Dendritic cell treated with granulocyte-macrophage colony-stimulating factor and Interleukin-4, amounts not matched to agents 40 ng/mL and 50 ng/mL, for 4 days (primary cell): ENCODE data around the gene PCGF3.
A peak's percentile ranks its signal among the peaks of the same experiment; 100 is the strongest.
"Not testable (repeated sequence)": the region's sequence is repeated elsewhere in the genome, so short reads cannot be mapped to it uniquely, and the experiment has no call there.

ENCODE experiments used
- H3K27ac Mint-ChIP-seq: one replicate; pipeline ENCODE4 v1.8.0; 2022; ENCODE audit warnings: mild to moderate bottlenecking, mixed read lengths
- H3K27me3 Mint-ChIP-seq: one replicate; pipeline ENCODE4 v1.8.0; 2022; ENCODE audit warnings: mild to moderate bottlenecking, mixed read lengths
- H3K36me3 Mint-ChIP-seq: one replicate; pipeline ENCODE4 v1.8.0; 2022; ENCODE audit warnings: low read depth, mixed read lengths
- H3K4me1 Mint-ChIP-seq: one replicate; pipeline ENCODE4 v1.8.0; 2022; ENCODE audit warnings: low read depth, mixed read lengths
- H3K4me3 Mint-ChIP-seq: one replicate; pipeline ENCODE4 v1.8.0; 2022; ENCODE audit warnings: mild to moderate bottlenecking, moderate library complexity, mixed read lengths
- H3K9me3 Mint-ChIP-seq: one replicate; pipeline ENCODE4 v1.8.0; 2022; ENCODE audit warnings: mixed read lengths
- intact Hi-C: fragments of 100-400 bp; cut with micrococcal nuclease; formaldehyde crosslinking; loops from one replicate; pipeline ENCODE4 v1.15.0; 2022

Gene PCGF3

DNA sequence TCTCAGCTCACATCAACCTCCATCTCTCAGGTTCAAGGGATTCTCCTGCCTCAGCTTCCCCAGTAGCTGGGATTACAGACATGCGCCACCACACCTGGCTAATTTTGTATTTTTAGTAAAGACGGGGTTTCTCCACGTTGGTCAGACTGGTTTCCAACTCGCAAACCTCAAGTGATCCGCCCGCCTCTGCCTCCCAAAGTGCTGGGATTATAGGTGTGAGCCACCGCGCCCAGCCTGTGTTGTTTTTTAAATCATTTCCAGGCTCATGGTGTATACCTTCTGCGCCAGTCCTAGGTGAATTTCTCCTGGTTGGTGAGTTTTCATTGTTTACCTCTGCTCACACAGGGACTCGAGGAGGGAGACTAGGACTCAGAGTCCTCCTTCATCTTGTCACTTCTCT lies 74.6 kb downstream of the PCGF3 start:
- Mint-ChIP-seq H3K4me3 (peak overlapping the region; percentile 87), H3K36me3 (peaks cover 66% of the 10 kb centered on the region), H3K4me1 (peaks cover 78% of the 10 kb centered on the region), H3K27me3 (peaks cover 14% of the 10 kb centered on the region), H3K27ac (peak overlapping the region; percentile 93)
- H3K9me3 Mint-ChIP-seq = not testable (repeated sequence)
- intact Hi-C loops = loop anchor here (5.0 kb wide), 2 partner anchors 73 to 283 kb away; partner anchors contain the start of genes PCGF3, PIGG and ZNF721

DNA sequence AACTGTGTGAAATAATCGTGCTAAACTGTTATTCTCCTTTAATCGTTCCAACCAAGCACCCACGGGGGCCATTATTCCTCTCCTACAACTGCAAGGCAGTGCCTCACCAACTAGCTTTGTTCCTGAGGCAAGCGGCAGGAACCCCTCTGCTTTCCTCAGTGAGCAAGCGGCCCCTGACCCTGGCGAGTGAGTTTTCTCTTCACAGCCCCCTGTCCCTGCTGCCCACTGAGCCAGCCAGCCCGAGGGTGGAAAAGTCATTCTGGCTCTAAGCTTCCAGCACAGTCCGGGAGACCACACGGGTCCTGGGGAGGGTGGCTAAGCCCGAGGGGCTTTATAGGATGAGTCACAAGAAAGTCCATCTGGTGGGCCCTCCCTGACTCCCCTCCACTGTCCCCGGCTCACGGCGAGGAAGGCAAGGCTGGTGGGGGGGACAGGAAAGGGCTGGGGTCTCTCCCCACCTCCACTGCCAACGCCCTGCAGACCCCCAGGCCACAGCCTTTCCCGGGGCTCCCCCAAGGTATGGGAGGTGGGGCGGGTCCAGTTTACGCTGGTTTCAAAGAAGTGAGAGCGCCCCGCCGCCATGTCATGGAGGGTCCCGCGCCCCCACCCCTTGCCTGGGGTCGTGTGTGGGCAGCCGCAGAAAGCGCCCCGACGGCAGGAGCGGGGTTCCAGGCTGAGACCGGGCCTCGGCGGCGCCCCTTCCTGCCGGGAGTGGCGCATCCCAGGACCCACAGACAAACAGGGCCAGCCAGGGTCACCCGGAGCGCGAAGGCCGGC lies 75.3 kb downstream of the PCGF3 start:
- Mint-ChIP-seq H3K27ac (peak overlapping the region; percentile 93), H3K36me3 (peaks cover 59% of the 10 kb centered on the region), H3K4me1 (peaks cover 78% of the 10 kb centered on the region), H3K9me3 (no peaks in the 10 kb centered on the region), H3K27me3 (peaks cover 21% of the 10 kb centered on the region), H3K4me3 (peak overlapping the region; percentile 87)
- intact Hi-C loops = loop anchor here (5.0 kb wide), 2 partner anchors 74 to 284 kb away; partner anchors contain the start of genes PCGF3, PIGG and ZNF721

DNA sequence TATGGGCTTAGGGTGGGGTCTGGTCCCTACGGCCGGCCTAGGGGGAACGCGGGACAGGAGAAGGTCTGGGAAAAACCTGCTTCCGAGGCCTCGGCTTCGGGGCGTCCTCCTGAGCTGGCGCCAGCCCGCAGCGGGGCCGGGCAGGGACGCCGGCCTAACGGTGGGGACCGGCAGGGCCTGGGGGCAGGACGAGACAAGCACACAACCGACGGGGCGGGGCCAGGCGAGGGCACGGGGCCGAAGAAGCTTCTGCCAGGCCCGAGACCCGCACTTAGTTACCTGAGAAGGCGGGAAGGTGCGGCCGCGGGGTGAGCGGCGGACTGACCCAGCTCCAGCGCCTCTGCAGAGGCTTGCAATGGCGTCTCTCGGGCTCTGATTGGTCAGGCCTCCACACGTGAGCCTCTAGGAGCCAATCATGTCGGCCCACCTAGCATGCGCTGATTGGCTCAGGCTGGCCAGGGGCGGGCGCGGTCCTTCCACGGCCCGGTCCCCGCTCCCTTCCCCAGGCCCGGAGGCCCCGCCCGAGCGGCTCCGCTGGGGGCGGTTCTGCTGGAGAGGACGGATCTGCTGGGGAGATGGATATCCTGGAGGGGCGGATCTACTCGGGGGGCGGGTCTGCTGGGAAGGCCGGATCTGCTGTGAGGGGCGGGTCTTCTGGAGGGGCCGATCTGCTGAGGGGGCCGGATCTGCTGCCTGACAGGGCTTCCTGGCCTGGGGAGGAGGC lies 76.0 kb downstream of the PCGF3 start:
- H3K27me3 Mint-ChIP-seq = peaks cover 28% of the 10 kb centered on the region
- no peaks in the 10 kb centered on the region for H3K9me3 Mint-ChIP-seq
- peaks cover 52% of the 10 kb centered on the region for H3K36me3 Mint-ChIP-seq
- H3K27ac Mint-ChIP-seq = peak overlapping the region; percentile 93
- intact Hi-C loops = loop anchor here (2.0 to 5.0 kb wide), 3 partner anchors 74 to 284 kb away; partner anchors contain the start of genes DGKQ, PCGF3, PIGG and ZNF721
- peaks cover 73% of the 10 kb centered on the region for H3K4me1 Mint-ChIP-seq
- H3K4me3 Mint-ChIP-seq = peak overlapping the region; percentile 87

DNA sequence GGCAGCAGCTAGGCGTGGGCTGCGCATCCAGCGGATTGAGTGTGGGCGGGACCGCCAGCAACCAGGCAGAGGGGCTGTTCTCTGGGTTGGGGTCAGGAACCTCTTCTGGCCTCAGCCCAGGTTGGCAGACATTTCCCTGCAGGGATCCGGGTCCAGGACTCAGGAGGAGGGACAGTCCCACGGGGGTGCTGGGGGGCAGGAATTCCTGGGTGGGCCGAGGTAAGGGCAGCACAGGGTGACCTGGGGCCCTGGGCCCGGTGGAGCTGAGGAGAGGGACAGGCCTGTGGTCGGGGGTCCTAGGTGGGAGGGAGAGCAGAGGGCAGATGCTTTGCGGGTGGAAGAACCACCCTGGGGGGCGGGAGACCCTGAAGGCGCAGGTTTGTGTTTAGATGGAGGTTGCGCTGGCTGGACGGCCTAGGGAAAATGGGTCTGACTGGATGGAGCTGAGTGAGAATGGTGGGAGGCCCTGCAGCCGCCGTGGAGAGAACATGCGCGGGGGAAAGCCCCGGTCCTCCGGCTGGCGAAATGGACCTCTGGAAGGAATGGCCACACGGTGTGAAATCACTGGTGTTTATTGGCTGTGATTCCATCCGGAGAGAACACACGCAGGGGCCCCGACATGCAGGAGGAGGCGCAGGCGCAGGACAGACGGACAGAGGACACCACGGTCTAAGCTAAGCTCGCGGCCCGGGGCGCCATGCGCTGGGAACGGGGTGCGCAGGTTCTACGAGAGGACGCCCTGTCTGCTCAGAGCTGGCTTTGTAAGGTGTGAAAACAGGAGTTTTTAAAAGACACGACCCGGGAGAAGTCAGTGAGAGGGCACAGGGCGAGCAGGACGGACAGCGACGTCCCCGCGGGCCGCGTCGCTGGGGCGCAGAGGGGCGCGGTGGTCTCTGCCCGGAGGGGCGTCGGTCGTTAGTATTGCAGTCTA lies 79.0 kb downstream of the PCGF3 start:
- intact Hi-C loops = loop anchor here (5.0 kb wide), 2 partner anchors 77 to 287 kb away; partner anchors contain the start of genes PCGF3, PIGG and ZNF721
- Mint-ChIP-seq H3K27me3 (peaks cover 58% of the 10 kb centered on the region), H3K36me3 (peaks cover 21% of the 10 kb centered on the region), H3K4me1 (peaks cover 50% of the 10 kb centered on the region), H3K27ac (peak overlapping the region; percentile 93), H3K4me3 (no peak overlapping the region), H3K9me3 (no peaks in the 10 kb centered on the region)

DNA sequence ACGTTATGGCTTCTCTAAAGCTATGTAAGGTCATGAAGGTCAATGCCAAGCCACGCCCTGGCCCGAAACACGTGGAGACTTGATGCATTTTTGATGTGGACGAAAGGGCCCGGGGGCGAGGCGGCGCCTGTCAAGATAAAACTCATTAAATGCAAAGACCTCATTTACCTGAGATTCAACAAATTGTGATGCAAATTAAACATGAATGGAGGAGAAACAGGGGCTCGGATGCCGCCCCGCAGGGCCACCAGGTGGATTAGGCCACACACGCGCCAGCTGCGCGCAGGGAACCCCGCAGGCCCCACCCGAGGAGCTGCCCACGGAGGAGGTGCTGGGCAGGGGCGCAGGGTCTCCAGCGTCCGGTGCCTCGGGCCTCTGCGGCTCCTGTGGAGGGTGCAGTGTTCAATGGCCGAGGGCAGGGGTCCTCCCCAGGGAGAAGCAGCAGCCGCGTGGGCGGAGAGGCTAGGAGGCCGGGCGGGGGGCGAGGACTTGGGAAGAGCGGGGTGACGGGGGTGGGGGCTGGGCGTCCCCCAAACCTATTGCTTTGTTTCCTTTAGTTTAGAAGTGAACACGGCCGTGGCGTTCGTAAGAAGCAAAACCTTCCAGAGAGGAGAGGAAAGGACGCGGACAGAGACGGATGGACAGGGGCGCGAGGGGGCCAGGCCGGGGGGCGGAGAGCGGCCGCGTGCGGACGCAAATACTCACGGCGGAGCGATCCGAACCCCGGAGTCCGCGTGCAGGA lies 79.9 kb downstream of the PCGF3 start:
- Mint-ChIP-seq H3K27ac (no peak overlapping the region), H3K36me3 (peaks cover 13% of the 10 kb centered on the region), H3K9me3 (no peaks in the 10 kb centered on the region)

DNA sequence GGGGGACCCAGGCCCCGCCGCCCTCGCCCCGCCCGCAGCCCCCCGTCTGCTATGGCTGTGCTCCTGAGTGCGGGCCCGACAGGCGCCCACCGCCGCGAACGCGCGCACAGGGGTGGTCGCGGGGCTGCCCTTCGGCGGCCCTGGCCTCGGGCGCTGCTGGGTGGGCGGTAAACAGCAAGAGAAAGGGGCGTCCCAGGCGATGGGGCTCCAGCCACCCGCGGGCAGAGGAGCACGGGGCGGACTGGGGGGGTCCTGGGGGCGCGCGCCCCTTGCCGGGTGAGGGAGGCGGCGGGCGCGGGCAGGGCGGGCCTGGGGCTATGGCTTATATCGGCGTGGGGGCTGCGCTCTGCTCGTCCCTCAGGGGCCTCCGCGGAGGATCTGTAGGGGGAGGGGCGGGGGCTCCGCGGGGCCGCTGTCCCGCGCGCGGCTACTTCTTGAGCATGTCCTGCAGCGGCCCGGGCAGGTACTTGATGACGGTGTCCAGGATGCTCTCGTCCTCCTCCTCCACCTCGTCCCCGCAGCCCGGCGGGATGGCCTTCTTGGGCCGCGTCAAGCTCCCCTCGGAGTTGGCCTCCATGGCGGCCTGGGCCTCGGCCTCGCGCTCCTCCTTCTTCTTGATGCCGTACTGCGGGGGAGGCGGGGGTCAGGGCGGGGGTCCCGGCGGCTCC lies 80.6 kb downstream of the PCGF3 start:
- no peaks in the 10 kb centered on the region for H3K9me3 Mint-ChIP-seq
- H3K36me3 Mint-ChIP-seq = peaks cover 6% of the 10 kb centered on the region
- peaks cover 38% of the 10 kb centered on the region for H3K4me1 Mint-ChIP-seq
- H3K27me3 Mint-ChIP-seq = peaks cover 70% of the 10 kb centered on the region
- intact Hi-C loops = no loop called here
- peak overlapping the region; percentile 11 for H3K4me3 Mint-ChIP-seq
- no peak overlapping the region for H3K27ac Mint-ChIP-seq

More for the DNA sequence above, 79.9 kb downstream of the PCGF3 start:
- Mint-ChIP-seq H3K4me1 (peaks cover 42% of the 10 kb centered on the region), H3K27me3 (peaks cover 64% of the 10 kb centered on the region), H3K4me3 (peak overlapping the region; percentile 41)
- intact Hi-C loops = no loop called here

DNA sequence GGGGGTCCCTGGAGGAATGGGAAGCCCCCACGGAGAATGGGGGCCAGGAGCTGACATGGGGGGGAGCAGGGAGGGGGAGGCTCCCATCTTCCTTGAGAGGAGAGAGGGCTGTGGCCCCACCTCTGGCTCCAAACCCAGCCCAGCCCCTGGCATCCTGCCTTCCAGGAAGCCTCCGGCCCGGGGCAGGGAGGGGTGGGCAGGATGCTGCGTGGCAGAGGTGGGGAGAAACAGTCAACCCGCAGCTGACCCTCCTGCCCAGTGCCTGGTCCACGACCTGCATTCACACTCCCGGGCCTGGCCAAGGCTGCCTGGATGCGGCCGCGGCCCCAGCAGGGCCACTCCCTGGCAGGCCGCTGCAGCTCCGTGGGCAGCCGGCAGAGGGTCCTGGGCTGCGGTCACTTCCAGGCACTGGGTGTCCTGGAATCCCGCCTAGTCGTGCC lies 81.2 kb downstream of the PCGF3 start:
- Mint-ChIP-seq H3K9me3 (no peaks in the 10 kb centered on the region), H3K36me3 (no peaks in the 10 kb centered on the region), H3K27ac (no peak overlapping the region), H3K4me3 (no peak overlapping the region), H3K4me1 (peaks cover 38% of the 10 kb centered on the region), H3K27me3 (peaks cover 76% of the 10 kb centered on the region)
- intact Hi-C loops = no loop called here

DNA sequence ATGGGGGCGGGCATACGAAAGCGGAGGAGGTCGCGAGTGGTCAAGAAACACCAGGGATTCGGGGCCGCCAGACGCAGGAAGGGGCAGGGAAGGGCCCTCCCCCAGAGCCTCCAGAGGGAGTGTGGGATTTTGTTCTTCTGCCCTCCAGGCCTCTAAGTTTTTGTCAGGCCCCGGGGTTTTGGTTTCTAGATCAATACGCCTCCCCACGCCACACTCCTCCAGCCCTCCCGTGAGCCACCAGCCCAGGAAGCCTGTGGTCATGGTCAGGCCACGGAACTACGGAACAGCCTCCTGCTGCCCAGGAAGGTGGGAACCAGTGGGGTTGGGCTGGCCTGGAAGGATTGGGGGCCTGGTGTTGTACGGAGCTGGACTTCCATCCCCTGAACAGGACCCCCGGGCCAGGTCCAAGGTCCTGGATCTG lies 81.9 kb downstream of the PCGF3 start:
- H3K9me3 Mint-ChIP-seq = no peaks in the 10 kb centered on the region
- H3K27ac Mint-ChIP-seq = no peak overlapping the region
- H3K27me3 Mint-ChIP-seq = peaks cover 79% of the 10 kb centered on the region
- peaks cover 32% of the 10 kb centered on the region for H3K4me1 Mint-ChIP-seq
- H3K4me3 Mint-ChIP-seq = no peak overlapping the region
- intact Hi-C loops = no loop called here
- no peaks in the 10 kb centered on the region for H3K36me3 Mint-ChIP-seq

DNA sequence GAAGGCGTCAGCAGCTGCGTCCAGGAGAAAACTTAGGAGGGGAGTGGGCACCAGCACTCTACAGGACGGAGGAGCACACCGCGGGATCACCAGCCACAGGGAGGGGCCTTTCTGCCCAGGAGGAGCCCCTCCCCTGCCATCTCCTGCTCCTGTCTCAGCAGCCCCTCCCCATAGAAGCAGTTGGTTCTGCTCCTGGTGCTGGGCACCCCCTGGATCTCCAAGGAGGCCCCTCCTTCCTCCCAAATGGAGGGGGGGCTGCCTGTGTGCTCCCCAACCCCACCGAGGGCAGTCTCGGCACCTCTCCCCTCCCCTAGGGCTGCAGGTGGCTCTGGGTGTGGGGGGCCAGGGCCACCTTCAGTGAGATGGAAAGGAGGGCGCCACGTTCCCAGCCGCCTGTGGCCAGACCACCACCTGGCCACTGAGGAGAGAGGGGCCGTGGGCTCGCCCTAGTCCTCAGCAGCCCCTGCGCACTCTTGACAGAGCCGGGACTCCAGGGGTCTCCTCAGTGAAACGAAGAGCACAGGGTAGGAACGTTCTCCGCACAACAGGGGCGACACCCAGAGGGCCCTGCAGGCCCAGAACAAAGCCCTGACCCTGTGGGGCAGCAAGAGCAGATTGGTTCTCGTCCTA lies 82.5 kb downstream of the PCGF3 start:
- intact Hi-C loops = no loop called here
- no peak overlapping the region for H3K27ac Mint-ChIP-seq
- no peaks in the 10 kb centered on the region for H3K9me3 Mint-ChIP-seq
- H3K4me3 Mint-ChIP-seq = no peak overlapping the region
- H3K27me3 Mint-ChIP-seq = peaks cover 85% of the 10 kb centered on the region
- H3K36me3 Mint-ChIP-seq = no peaks in the 10 kb centered on the region
- H3K4me1 Mint-ChIP-seq = peaks cover 27% of the 10 kb centered on the region

DNA sequence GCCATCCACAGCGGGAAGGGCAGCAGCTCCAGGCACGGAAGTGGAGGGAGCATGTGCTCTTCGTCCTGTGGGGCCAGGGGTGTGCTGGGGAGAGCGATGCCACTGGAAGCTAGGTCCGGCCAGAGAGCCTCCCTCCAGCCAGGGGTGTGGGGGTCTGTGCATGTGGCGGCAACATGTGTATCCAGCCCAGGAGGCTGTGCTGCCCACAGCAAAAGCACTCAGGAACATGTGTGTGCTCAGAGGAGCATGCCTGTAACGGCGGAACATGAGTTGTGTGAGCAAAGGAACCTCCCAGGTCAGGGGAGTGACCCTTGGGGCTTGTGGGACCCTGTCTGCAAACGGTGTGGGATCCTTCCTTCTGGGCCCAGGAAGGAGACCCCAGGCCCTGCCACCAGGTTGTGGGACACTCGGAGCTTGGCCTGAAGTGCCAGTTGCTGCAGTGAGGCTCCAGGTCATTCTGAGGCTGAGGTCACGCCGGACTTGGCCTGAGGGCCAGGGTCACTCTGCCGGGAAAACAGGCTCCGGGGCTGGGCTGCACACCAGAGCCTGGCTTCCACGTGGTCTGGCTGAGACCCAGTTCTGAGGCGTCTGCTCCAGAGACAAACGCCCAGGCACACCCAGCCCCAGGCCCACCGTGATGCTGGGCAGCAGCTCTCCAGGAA lies 83.1 kb downstream of the PCGF3 start:
- intact Hi-C loops = no loop called here
- Mint-ChIP-seq H3K27me3 (peaks cover 91% of the 10 kb centered on the region), H3K9me3 (no peaks in the 10 kb centered on the region), H3K36me3 (no peaks in the 10 kb centered on the region), H3K4me1 (peaks cover 20% of the 10 kb centered on the region), H3K4me3 (no peak overlapping the region), H3K27ac (no peak overlapping the region)

DNA sequence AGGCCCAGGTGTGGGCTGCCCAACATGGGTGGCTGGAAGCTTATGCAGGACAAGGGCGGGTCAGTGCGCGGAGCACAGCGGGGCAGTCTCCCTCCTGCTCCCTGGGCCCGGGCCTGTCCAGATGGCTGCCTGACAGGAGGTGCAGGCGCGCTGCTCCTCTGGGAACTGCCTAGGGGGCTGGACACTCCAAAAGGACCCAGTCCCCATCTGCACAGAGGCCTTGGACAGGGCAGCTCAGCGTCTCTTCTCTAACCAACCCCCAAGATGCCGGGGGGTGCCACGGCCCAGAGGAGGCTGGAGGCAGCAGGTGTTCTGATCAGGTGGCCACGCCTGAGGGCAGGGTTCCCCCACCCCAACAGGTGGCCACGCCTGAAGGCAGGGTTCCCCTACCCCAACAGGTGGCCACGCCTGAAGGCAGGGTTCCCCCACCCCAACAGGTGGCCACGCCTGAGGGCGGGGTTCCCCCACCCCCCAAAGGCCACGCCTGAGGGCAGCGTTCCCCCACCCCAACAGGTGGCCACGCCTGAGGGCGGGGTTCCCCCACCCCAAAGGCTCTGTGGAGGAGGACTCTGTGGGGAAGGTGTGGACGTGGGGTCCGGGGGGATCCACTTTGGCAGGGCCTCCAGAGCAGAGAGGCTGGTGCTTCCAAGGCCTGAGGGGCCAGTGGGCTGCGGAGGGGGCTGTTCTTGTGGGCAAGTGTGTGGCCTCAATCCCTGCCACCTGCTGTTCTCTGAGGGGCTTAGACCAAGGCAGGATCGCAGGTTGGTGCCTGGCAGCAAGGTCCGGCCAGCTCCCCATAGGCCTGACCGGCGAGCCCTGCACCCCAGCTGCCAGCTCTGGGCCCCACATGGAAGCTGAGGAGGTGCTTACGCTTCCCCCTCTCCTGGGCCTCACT lies 84.2 kb downstream of the PCGF3 start:
- Mint-ChIP-seq H3K4me3 (no peak overlapping the region), H3K27me3 (peaks cover 92% of the 10 kb centered on the region), H3K9me3 (no peaks in the 10 kb centered on the region), H3K4me1 (peaks cover 10% of the 10 kb centered on the region), H3K27ac (no peak overlapping the region), H3K36me3 (no peaks in the 10 kb centered on the region)
- intact Hi-C loops = no loop called here
